Measurements from ENCODE around the gene GNAZ.

Gene GNAZ

GRCh38 chr22:23065495-23066122 lies 4.7 kb upstream of the GNAZ start:
- DNase-seq = no peak

GRCh38 chr22:23066200-23067022 lies 3.9 kb upstream of the GNAZ start:
- no peak for DNase-seq

- no peak for DNase-seq
Measured at GRCh38 chr22:23067023-23067650, 3.2 kb upstream of the GNAZ start.

GRCh38 chr22:23067691-23068090 lies 2.6 kb upstream of the GNAZ start:
- DNase-seq = no peak

- no peak for DNase-seq
Measured at GRCh38 chr22:23068096-23068831, 2.1 kb upstream of the GNAZ start.

GRCh38 chr22:23068832-23069385 lies 1.4 kb upstream of the GNAZ start:
- DNase-seq = no peak

- peak; percentile 92 for DNase-seq
Measured at GRCh38 chr22:23069502-23070357, 589 bp upstream of the GNAZ start.

GRCh38 chr22:23071230-23072076 lies 1.1 kb downstream of the GNAZ start:
- DNase-seq = no peak

- no peak for DNase-seq
Measured at GRCh38 chr22:23072077-23072910, 2.0 kb downstream of the GNAZ start.

- DNase-seq = no peak
Measured at GRCh38 chr22:23072911-23073491, 2.7 kb downstream of the GNAZ start.

GRCh38 chr22:23073526-23074229 lies 3.4 kb downstream of the GNAZ start:
- DNase-seq = no peak

GRCh38 chr22:23074451-23074850 lies 4.1 kb downstream of the GNAZ start:
- DNase-seq = no peak

GRCh38 chr22:23075050-23075449 lies 4.7 kb downstream of the GNAZ start:
- DNase-seq = no peak

GRCh38 chr22:23075525-23076216 lies 5.4 kb downstream of the GNAZ start:
- DNase-seq = no peak

- no peak for DNase-seq
Measured at GRCh38 chr22:23076896-23077572, 6.7 kb downstream of the GNAZ start.

- DNase-seq = no peak
Measured at GRCh38 chr22:23077627-23078461, 7.5 kb downstream of the GNAZ start.

- DNase-seq = no peak
Measured at GRCh38 chr22:23078462-23078787, 8.1 kb downstream of the GNAZ start.
